GM12875 (cell line): ENCODE results near the gene PLA2G2A.
"Not testable (repeated sequence)": the region's sequence is repeated elsewhere in the genome, so short reads cannot be mapped to it uniquely, and the experiment has no call there.

Experiments
- H3K4me3 ChIP-seq: one replicate; pipeline ENCODE4 v1.5.1; 2011; ENCODE audit warnings: low read depth, low read length, control low read depth
- TF ChIP-seq, protein P1 (sequence below): IDR thresholded peaks from 2 replicates; pipeline ENCODE4 v1.5.1; 2011; ENCODE audit warnings: low read depth, mild to moderate bottlenecking, control low read depth, inconsistent platforms, low read length, moderate library complexity, borderline replicate concordance; ENCODE audit not compliant: insufficient read depth

The PLA2G2A gene

DNA sequence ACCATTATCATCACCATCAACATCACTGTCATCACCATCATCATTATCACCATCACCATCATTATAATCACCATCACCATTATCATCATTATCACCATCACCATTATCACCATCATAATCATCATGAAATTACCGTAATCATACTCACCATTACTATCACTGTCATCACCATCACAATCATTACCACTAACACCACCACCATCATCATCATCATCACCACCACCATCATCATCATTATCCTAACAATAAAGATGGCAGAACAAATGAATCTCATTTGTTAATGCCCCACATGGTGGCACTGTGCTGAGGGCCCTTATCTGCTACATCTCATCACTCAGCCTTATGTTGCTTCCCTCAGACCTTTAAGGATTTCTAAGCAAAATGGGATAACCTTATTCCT, 46.6 kb downstream of the PLA2G2A start:
- H3K4me3 ChIP-seq, result no peak overlapping the region
- TF ChIP-seq, protein P1, sequence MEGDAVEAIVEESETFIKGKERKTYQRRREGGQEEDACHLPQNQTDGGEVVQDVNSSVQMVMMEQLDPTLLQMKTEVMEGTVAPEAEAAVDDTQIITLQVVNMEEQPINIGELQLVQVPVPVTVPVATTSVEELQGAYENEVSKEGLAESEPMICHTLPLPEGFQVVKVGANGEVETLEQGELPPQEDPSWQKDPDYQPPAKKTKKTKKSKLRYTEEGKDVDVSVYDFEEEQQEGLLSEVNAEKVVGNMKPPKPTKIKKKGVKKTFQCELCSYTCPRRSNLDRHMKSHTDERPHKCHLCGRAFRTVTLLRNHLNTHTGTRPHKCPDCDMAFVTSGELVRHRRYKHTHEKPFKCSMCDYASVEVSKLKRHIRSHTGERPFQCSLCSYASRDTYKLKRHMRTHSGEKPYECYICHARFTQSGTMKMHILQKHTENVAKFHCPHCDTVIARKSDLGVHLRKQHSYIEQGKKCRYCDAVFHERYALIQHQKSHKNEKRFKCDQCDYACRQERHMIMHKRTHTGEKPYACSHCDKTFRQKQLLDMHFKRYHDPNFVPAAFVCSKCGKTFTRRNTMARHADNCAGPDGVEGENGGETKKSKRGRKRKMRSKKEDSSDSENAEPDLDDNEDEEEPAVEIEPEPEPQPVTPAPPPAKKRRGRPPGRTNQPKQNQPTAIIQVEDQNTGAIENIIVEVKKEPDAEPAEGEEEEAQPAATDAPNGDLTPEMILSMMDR, result no peak

DNA sequence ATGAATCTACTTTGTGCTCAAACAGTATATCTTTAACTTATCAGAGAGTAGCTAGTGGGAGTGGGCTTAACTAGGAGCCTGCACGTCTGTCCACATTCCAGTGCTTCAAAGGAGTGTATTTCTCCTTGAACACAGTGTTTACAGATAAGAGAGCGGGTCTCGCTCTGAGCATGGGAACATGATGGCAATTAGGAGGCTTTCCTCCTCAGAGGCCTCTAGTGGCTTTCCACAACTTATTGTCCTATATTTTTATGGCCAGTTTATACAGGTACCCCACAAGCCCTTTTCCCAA, 52.3 kb downstream of the PLA2G2A start:
- not testable (repeated sequence) for H3K4me3 ChIP-seq

- no peak overlapping the region for H3K4me3 ChIP-seq
- TF ChIP-seq, protein P1, result no peak
These were observed 52.9 kb downstream of the PLA2G2A start for GRCh38 chr1:19926296-19927129.
